K562 (cell line): ENCODE measurements around the gene MYO3B. TPM values are rescaled to one million over a fixed set of nuclear protein-coding genes. Genes with fewer than 3 reads are reported as not detected.

Experiments used
- ATAC-seq: fragments of 200-7000 bp; cut with Tn5 transposase; 3 replicates; pipeline ENCODE4 v1.9.1; 2020; ENCODE audit warnings: moderate library complexity
- BruUV-seq: library from RNA; stranded (reverse); fragments of 400-500 nt; replicated peaks from 2 replicates; lab custom pipeline; 2021; lab: Mats Ljungman, UMichigan
- CTCF ChIA-PET: fragments of 300-600 bp; formaldehyde crosslinking; extraction: SDS; loops from one replicate; lab custom pipeline; 2021; ENCODE audit warnings: low intra/inter-chr PET ratio; lab: Yijun Ruan, JAX
- POLR2A ChIA-PET: fragments of 300-600, 350-650 bp; sonication (Branson Sonifier 250); formaldehyde crosslinking; extraction: SDS; loops from one replicate; lab custom pipeline; 2021; ENCODE audit warnings: antibody characterized with exemption, inconsistent platforms; lab: Yijun Ruan, JAX
- DNase-seq, 4 experiments: peaks; one replicate each; pipeline versions ENCODE4 v3.0.0 to v3.0.0-alpha.2; 2011 to 2018; ENCODE audit warnings: low spot score in 3 of 4, mixed read lengths in 3 of 4; ENCODE audit errors: extremely low read depth in 1 of 4
- FAIRE-seq: peaks from 2 replicates; lab custom pipeline; 2011; peaks lifted over from hg19 to GRCh38; lab: Jason Lieb, UNC
- H2AFZ ChIP-seq: 2 replicates; pipeline ENCODE4 v1.6.0; 2011; ENCODE audit warnings: low read depth, low read length, control low read depth, inconsistent platforms
- H3K27ac ChIP-seq: fragments of 200-600 bp; 3 replicates; pipeline ENCODE4 v1.8.0; 2011; ENCODE audit warnings: low read depth, mild to moderate bottlenecking, control low read depth, inconsistent platforms, low read length, moderate library complexity, mixed read lengths; ENCODE audit errors: extremely low read depth
- H3K27me3 ChIP-seq, 2 experiments: fragments of 300-600 bp in 1 of 2; 2 replicates in 1 of 2; 3 replicates in 1 of 2; pipeline versions ENCODE4 v1.6.0 to v1.8.0; 2011; ENCODE audit warnings: inconsistent platforms in 2 of 2, low read length in 2 of 2, mild to moderate bottlenecking in 1 of 2, mixed read lengths in 1 of 2, moderate library complexity in 1 of 2; ENCODE audit not compliant: control insufficient read depth in 2 of 2, insufficient read depth in 2 of 2
- H3K36me3 ChIP-seq: fragments of 300-600 bp; 3 replicates; pipeline ENCODE4 v1.8.0; 2011; ENCODE audit warnings: mild to moderate bottlenecking, low read length, inconsistent platforms; ENCODE audit not compliant: control insufficient read depth, insufficient read depth
- H3K4me1 ChIP-seq, 2 experiments: fragments of 200-600 bp in 1 of 2; replicated peaks in 1 of 2; 2 replicates in 1 of 2; 3 replicates in 1 of 2; pipeline versions ENCODE4 v1.5.1 to v1.8.0; 2011; ENCODE audit warnings: inconsistent platforms in 2 of 2, low read length in 2 of 2, mild to moderate bottlenecking in 1 of 2, mixed read lengths in 1 of 2, moderate library complexity in 1 of 2; ENCODE audit not compliant: control insufficient read depth in 2 of 2, insufficient read depth in 2 of 2
- H3K4me2 ChIP-seq: 2 replicates; pipeline ENCODE4 v1.6.1; 2011; ENCODE audit warnings: low read length, control low read depth, inconsistent platforms, mixed read lengths; ENCODE audit not compliant: insufficient read depth
- H3K4me3 ChIP-seq: fragments of 200-600 bp; sonication (generic), shearing (Covaris generic); 2 replicates; pipeline ENCODE4 v1.5.1; 2016; ENCODE audit warnings: control low read depth, inconsistent platforms
- H3K79me2 ChIP-seq: fragments of 200-600 bp; 3 replicates; pipeline ENCODE4 v1.8.0; 2011; ENCODE audit warnings: low read length, inconsistent platforms; ENCODE audit not compliant: control insufficient read depth, insufficient read depth
- H3K9ac ChIP-seq, 2 experiments: 2 replicates each; pipeline versions ENCODE4 v1.6.0 to v1.6.1; 2011; ENCODE audit warnings: low read depth in 2 of 2, low read length in 2 of 2, control low read depth in 1 of 2, inconsistent platforms in 1 of 2, mild to moderate bottlenecking in 1 of 2, mixed read lengths in 1 of 2; ENCODE audit not compliant: insufficient read depth in 1 of 2
- H3K9me1 ChIP-seq: one replicate; pipeline ENCODE4 v1.6.0; 2011; ENCODE audit warnings: inconsistent platforms, mild to moderate bottlenecking, low read length, moderate library complexity; ENCODE audit not compliant: control insufficient read depth, insufficient read depth
- H3K9me3 ChIP-seq: replicated peaks from 2 replicates; pipeline ENCODE4 v1.5.1; 2011; ENCODE audit warnings: low read depth, low read length, inconsistent platforms; ENCODE audit not compliant: control insufficient read depth, insufficient read depth
- H4K20me1 ChIP-seq: replicated peaks from 2 replicates; pipeline ENCODE4 v1.6.1; 2011; ENCODE audit warnings: low read length, inconsistent platforms, mixed read lengths; ENCODE audit not compliant: control insufficient read depth, insufficient read depth
- L3MBTL2 ChIP-seq: fragments of 450-650 bp; IDR thresholded peaks from 2 replicates; pipeline ENCODE4 v1.6.1; 2016; ENCODE audit warnings: mild to moderate bottlenecking, moderate library complexity
- MYC ChIP-seq, 2 experiments: fragments of 250-450 bp in 1 of 2; sonication (Bioruptor Pico) in 1 of 2; IDR thresholded peaks; 2 replicates each; pipeline versions ENCODE4 v1.5.1 to v1.6.1; 2012 to 2021; ENCODE audit warnings: low read depth in 2 of 2, borderline replicate concordance in 1 of 2, improper control_type of control experiment in 1 of 2, low read length in 1 of 2, mild to moderate bottlenecking in 1 of 2, moderate library complexity in 1 of 2
- NCOA6 ChIP-seq: fragments of 450-650 bp; IDR thresholded peaks from 2 replicates; pipeline ENCODE4 v1.6.1; 2017; ENCODE audit warnings: mild to moderate bottlenecking
- NRF1 ChIP-seq, 2 experiments: fragments of 450-650 bp; IDR thresholded peaks in 1 of 2; conservative IDR thresholded peaks in 1 of 2; 2 replicates each; pipeline ENCODE4 v1.6.1; 2014; ENCODE audit warnings: mild to moderate bottlenecking in 2 of 2
- WGBS: fragments of 100-300 bp; shearing (Covaris generic); methylation state at CpG from one replicate; pipeline ENCODE4 v1.1.6; 2016; ENCODE audit warnings: low coverage, mixed read lengths; ENCODE audit not compliant: insufficient coverage; ENCODE audit errors: missing lambda C conversion rate; 5-methylcytosine and 5-hydroxymethylcytosine counted together
- in situ Hi-C: fragments of 300-500 bp; cut with MboI; formaldehyde crosslinking; loops from 4 replicates; pipeline ENCODE4 v1.15.0; 2018; ENCODE audit warnings: inconsistent platforms, mixed read lengths
- intact Hi-C: fragments of 100-400 bp; cut with micrococcal nuclease; formaldehyde crosslinking; loops from 2 replicates; pipeline ENCODE4 v1.14.2; 2022
- polyA plus RNA-seq, 8 experiments: library from polyadenylated mRNA; depleted of rRNA in 4 of 8; stranded (reverse) in 5 of 8; unstranded in 3 of 8; fragments of >200 nt; fragmentation: Nextera tagmentation in 2 of 8; fragmentation: Illumina TruSeq in 1 of 8; extraction: Ambion mirVana in 2 of 8; extraction: Trizol in 1 of 8; gene quantifications; 2 replicates each; pipeline versions ENCODE4 v1.2.1 to v1.2.3, GENCODE V29; 2011 to 2014; ENCODE audit warnings: inconsistent platforms in 1 of 8, missing spikeins in 1 of 8
- total RNA-seq, 7 experiments: library from RNA; depleted of rRNA in 6 of 7; stranded (reverse); fragments of >200 nt in 6 of 7; fragmentation: Illumina TruSeq in 2 of 7; extraction: Trizol in 2 of 7; gene quantifications; 2 replicates each; pipeline versions ENCODE4 v1.2.1 to v1.2.3, GENCODE V29; 2011 to 2021; ENCODE audit warnings: low replicate concordance in 1 of 7
- TF ChIP-seq, protein P1 (sequence below): fragments of 450-650 bp; IDR thresholded peaks from 2 replicates; pipeline ENCODE4 v1.6.1; 2016; ENCODE audit warnings: mild to moderate bottlenecking, moderate library complexity
- TF ChIP-seq, protein P2 (sequence below): sonication (generic); formaldehyde crosslinking; IDR thresholded peaks from 2 replicates; pipeline ENCODE4 v1.9.0; 2022; ENCODE audit warnings: mild to moderate bottlenecking, missing genetic modification reagents

Gene MYO3B
- total and polyA plus RNA-seq, 9 of the 15 experiments (the other 6 are each of a cell fraction or from before 2014, with no cell fraction given): 2.7 to 6.5 (median 3.6) TPM

DNA sequence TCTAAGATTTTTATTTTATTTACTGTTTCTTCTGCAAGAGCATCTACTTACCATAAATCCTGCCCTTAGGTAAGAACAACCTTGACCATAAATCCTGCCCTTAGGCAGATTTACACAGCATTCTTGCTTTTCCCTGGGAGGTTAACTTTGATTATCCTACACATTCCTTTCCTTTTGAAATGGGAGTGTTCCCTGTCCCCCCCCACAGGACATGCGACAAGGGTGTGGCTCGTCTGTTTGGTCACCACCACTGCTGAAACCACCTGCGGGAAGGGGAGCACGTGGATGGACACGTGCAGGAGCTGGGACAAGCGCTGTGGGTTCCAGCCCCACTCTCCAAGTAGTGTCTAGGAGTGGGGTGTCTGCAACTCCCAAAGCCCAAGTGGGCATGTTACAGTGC, 297.9 kb downstream of the MYO3B start:
- CTCF ChIA-PET: no interaction called here
- TF ChIP-seq, protein P1, sequence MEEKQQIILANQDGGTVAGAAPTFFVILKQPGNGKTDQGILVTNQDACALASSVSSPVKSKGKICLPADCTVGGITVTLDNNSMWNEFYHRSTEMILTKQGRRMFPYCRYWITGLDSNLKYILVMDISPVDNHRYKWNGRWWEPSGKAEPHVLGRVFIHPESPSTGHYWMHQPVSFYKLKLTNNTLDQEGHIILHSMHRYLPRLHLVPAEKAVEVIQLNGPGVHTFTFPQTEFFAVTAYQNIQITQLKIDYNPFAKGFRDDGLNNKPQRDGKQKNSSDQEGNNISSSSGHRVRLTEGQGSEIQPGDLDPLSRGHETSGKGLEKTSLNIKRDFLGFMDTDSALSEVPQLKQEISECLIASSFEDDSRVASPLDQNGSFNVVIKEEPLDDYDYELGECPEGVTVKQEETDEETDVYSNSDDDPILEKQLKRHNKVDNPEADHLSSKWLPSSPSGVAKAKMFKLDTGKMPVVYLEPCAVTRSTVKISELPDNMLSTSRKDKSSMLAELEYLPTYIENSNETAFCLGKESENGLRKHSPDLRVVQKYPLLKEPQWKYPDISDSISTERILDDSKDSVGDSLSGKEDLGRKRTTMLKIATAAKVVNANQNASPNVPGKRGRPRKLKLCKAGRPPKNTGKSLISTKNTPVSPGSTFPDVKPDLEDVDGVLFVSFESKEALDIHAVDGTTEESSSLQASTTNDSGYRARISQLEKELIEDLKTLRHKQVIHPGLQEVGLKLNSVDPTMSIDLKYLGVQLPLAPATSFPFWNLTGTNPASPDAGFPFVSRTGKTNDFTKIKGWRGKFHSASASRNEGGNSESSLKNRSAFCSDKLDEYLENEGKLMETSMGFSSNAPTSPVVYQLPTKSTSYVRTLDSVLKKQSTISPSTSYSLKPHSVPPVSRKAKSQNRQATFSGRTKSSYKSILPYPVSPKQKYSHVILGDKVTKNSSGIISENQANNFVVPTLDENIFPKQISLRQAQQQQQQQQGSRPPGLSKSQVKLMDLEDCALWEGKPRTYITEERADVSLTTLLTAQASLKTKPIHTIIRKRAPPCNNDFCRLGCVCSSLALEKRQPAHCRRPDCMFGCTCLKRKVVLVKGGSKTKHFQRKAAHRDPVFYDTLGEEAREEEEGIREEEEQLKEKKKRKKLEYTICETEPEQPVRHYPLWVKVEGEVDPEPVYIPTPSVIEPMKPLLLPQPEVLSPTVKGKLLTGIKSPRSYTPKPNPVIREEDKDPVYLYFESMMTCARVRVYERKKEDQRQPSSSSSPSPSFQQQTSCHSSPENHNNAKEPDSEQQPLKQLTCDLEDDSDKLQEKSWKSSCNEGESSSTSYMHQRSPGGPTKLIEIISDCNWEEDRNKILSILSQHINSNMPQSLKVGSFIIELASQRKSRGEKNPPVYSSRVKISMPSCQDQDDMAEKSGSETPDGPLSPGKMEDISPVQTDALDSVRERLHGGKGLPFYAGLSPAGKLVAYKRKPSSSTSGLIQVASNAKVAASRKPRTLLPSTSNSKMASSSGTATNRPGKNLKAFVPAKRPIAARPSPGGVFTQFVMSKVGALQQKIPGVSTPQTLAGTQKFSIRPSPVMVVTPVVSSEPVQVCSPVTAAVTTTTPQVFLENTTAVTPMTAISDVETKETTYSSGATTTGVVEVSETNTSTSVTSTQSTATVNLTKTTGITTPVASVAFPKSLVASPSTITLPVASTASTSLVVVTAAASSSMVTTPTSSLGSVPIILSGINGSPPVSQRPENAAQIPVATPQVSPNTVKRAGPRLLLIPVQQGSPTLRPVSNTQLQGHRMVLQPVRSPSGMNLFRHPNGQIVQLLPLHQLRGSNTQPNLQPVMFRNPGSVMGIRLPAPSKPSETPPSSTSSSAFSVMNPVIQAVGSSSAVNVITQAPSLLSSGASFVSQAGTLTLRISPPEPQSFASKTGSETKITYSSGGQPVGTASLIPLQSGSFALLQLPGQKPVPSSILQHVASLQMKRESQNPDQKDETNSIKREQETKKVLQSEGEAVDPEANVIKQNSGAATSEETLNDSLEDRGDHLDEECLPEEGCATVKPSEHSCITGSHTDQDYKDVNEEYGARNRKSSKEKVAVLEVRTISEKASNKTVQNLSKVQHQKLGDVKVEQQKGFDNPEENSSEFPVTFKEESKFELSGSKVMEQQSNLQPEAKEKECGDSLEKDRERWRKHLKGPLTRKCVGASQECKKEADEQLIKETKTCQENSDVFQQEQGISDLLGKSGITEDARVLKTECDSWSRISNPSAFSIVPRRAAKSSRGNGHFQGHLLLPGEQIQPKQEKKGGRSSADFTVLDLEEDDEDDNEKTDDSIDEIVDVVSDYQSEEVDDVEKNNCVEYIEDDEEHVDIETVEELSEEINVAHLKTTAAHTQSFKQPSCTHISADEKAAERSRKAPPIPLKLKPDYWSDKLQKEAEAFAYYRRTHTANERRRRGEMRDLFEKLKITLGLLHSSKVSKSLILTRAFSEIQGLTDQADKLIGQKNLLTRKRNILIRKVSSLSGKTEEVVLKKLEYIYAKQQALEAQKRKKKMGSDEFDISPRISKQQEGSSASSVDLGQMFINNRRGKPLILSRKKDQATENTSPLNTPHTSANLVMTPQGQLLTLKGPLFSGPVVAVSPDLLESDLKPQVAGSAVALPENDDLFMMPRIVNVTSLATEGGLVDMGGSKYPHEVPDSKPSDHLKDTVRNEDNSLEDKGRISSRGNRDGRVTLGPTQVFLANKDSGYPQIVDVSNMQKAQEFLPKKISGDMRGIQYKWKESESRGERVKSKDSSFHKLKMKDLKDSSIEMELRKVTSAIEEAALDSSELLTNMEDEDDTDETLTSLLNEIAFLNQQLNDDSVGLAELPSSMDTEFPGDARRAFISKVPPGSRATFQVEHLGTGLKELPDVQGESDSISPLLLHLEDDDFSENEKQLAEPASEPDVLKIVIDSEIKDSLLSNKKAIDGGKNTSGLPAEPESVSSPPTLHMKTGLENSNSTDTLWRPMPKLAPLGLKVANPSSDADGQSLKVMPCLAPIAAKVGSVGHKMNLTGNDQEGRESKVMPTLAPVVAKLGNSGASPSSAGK: peak; percentile 59
- no peak for TF ChIP-seq NRF1 (conservative IDR thresholded peaks at IDR 0.05 in 1 of 2, IDR thresholded peaks at IDR 0.05 in 1 of 2)
- peak; percentile 30; the same call in 1 of the 2 replicates for TF ChIP-seq L3MBTL2
- peak; percentile 45; the same call in 1 of the 2 replicates for TF ChIP-seq MYC (IDR thresholded peaks at IDR 0.05; ENCODE audit: low read depth, low read length)
- no peak for TF ChIP-seq MYC (CRISPR knock-in tag; IDR thresholded peaks at IDR 0.05; ENCODE audit: borderline replicate concordance, low read depth)
- TF ChIP-seq, protein P2, sequence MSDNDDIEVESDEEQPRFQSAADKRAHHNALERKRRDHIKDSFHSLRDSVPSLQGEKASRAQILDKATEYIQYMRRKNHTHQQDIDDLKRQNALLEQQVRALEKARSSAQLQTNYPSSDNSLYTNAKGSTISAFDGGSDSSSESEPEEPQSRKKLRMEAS (CRISPR knock-in tag): peak; percentile 71
- no peak for TF ChIP-seq NCOA6

More for the DNA sequence above, 297.9 kb downstream of the MYO3B start:
- no peaks in the 10 kb centered on the region for H3K79me2 ChIP-seq
- H2AFZ ChIP-seq: peak overlapping the region; percentile 43; the same call in 1 of the 2 replicates
- no peak overlapping the region for H3K27ac ChIP-seq
- no TSS peak for BruUV-seq
- no peaks in the 10 kb centered on the region for H3K9me1 ChIP-seq
- no peak overlapping the region for H3K4me2 ChIP-seq
- DNase-seq (no peak), ATAC-seq (no peak), FAIRE-seq (no peak)
- in situ Hi-C loops: no loop called here
- no peaks in the 10 kb centered on the region for H3K36me3 ChIP-seq
- no peaks in the 10 kb centered on the region for H3K9me3 ChIP-seq
- 7% methylated on average over 6 of the region's 6 CpGs for WGBS
- no peaks in the 10 kb centered on the region for H3K27me3 ChIP-seq
- H3K4me3 ChIP-seq: no peak overlapping the region
- intact Hi-C loops: no loop called here
- H4K20me1 ChIP-seq: no peaks in the 10 kb centered on the region
- POLR2A ChIA-PET: interaction anchor here (0.5 to 1.8 kb wide), 4 partner anchors 8 to 903 kb away, joined by 3 to 5 read pairs (median 4); no protein-coding TSS in a partner anchor
- no peak overlapping the region for H3K9ac ChIP-seq
- H3K4me1 ChIP-seq: no peaks in the 10 kb centered on the region
